Endothelial cell of umbilical vein (primary cell): ENCODE measurements around the gene FRY. TPM values are rescaled to one million over a fixed set of nuclear protein-coding genes. Genes with fewer than 3 reads are reported as not detected.

Experiments
- BruUV-seq: library from RNA; stranded (reverse); fragments of 400-500 nt; replicated peaks from 2 replicates; lab custom pipeline; 2021; lab: Mats Ljungman, UMichigan
- CTCF ChIA-PET: fragments of 300-600, 350-600 bp; sonication (Branson Sonifier 250); formaldehyde crosslinking; loops from one replicate; lab custom pipeline; 2021; ENCODE audit warnings: antibody characterized with exemption, inconsistent platforms; lab: Charles Lee
- POLR2A ChIA-PET: fragments of 300-600, 350-600 bp; sonication (Branson Sonifier 250); formaldehyde crosslinking; loops from one replicate; lab custom pipeline; 2021; ENCODE audit warnings: antibody characterized with exemption, inconsistent platforms; lab: Charles Lee
- DNase-seq: peaks from one replicate; pipeline ENCODE4 v3.0.0-alpha.2; 2011; ENCODE audit warnings: low read depth, low spot score
- FAIRE-seq: peaks from 2 replicates; lab custom pipeline; 2011; peaks lifted over from hg19 to GRCh38; lab: Jason Lieb, UNC
- H2AFZ ChIP-seq: 2 replicates; pipeline ENCODE4 v1.6.0; 2012; ENCODE audit warnings: low read depth, low read length, control low read depth, inconsistent platforms
- H3K27ac ChIP-seq: 2 replicates; pipeline ENCODE4 v1.5.1; 2011; ENCODE audit warnings: low read depth, mild to moderate bottlenecking, control low read depth, low read length, moderate library complexity; ENCODE audit not compliant: insufficient read depth
- H3K27me3 ChIP-seq, 2 experiments: 2 replicates each; pipeline versions ENCODE4 v1.6.0 to v1.6.1; 2011; ENCODE audit warnings: low read length in 2 of 2, mixed read lengths in 1 of 2; ENCODE audit not compliant: control insufficient read depth in 2 of 2, insufficient read depth in 2 of 2
- H3K36me3 ChIP-seq, 2 experiments: 2 replicates in 1 of 2; 3 replicates in 1 of 2; pipeline ENCODE4 v1.5.1; 2011; ENCODE audit warnings: low read length in 2 of 2, mild to moderate bottlenecking in 1 of 2, moderate library complexity in 1 of 2; ENCODE audit not compliant: control insufficient read depth in 2 of 2, insufficient read depth in 2 of 2; ENCODE audit errors: extremely low read depth in 1 of 2
- H3K4me1 ChIP-seq: 3 replicates; pipeline ENCODE4 v1.5.1; 2011; ENCODE audit warnings: mild to moderate bottlenecking, low read length; ENCODE audit not compliant: control insufficient read depth, insufficient read depth; ENCODE audit errors: extremely low read depth
- H3K4me2 ChIP-seq: 2 replicates; pipeline ENCODE4 v1.6.1; 2011; ENCODE audit warnings: low read length, control low read depth, mixed read lengths; ENCODE audit not compliant: insufficient read depth
- H3K4me3 ChIP-seq, 3 experiments: fragments of 200-600 bp in 1 of 3; sonication (generic), shearing (Covaris generic) in 1 of 3; replicated peaks in 1 of 3; 2 replicates each; pipeline ENCODE4 v1.5.1; 2011 to 2016; ENCODE audit warnings: control low read depth in 3 of 3, low read length in 3 of 3, mild to moderate bottlenecking in 2 of 3, inconsistent platforms in 1 of 3, low read depth in 1 of 3, moderate library complexity in 1 of 3; ENCODE audit not compliant: insufficient read depth in 1 of 3
- H3K79me2 ChIP-seq: 2 replicates; pipeline ENCODE4 v1.6.0; 2012; ENCODE audit warnings: low read length, inconsistent platforms; ENCODE audit not compliant: control insufficient read depth, insufficient read depth
- H3K9ac ChIP-seq: replicated peaks from 2 replicates; pipeline ENCODE3; 2011; ENCODE audit warnings: low read length, control low read depth; ENCODE audit not compliant: insufficient read depth; ENCODE audit errors: extremely low read depth
- H3K9me1 ChIP-seq: replicated peaks from 3 replicates; pipeline ENCODE4 v1.6.0; 2011; ENCODE audit warnings: mild to moderate bottlenecking, low read length; ENCODE audit not compliant: control insufficient read depth, insufficient read depth; ENCODE audit errors: extremely low read depth
- H3K9me3 ChIP-seq: replicated peaks from 2 replicates; pipeline ENCODE4 v1.5.1; 2012; ENCODE audit warnings: low read length, inconsistent platforms; ENCODE audit not compliant: control insufficient read depth, insufficient read depth
- H4K20me1 ChIP-seq: replicated peaks from 2 replicates; pipeline ENCODE3; 2011; ENCODE audit warnings: mild to moderate bottlenecking, low read length; ENCODE audit not compliant: control insufficient read depth, insufficient read depth; ENCODE audit errors: extremely low read depth
- EZH2 ChIP-seq: IDR thresholded peaks from 2 replicates; pipeline ENCODE4 v1.6.1; 2012; ENCODE audit warnings: borderline replicate concordance, low read depth, mild to moderate bottlenecking, moderate library complexity, low read length, inconsistent platforms; ENCODE audit not compliant: severe bottlenecking
- FOS ChIP-seq: IDR thresholded peaks from 2 replicates; pipeline ENCODE4 v1.6.1; 2011; ENCODE audit warnings: mild to moderate bottlenecking, low read length, moderate library complexity, borderline replicate concordance; ENCODE audit not compliant: insufficient read depth
- GATA2 ChIP-seq: IDR thresholded peaks from 2 replicates; pipeline ENCODE4 v1.7.0; 2011; ENCODE audit warnings: low read depth, mild to moderate bottlenecking, moderate library complexity, mixed read lengths, low read length; ENCODE audit not compliant: insufficient read length, insufficient read depth
- JUN ChIP-seq: IDR thresholded peaks from 2 replicates; pipeline ENCODE4 v1.6.1; 2011; ENCODE audit warnings: borderline replicate concordance, low read depth; ENCODE audit not compliant: insufficient read length, insufficient read depth
- MYC ChIP-seq: IDR thresholded peaks from one replicate; pipeline ENCODE4 v1.6.1; 2011; ENCODE audit warnings: mild to moderate bottlenecking, low read depth, low read length
- POLR2A ChIP-seq: IDR thresholded peaks from 2 replicates; pipeline ENCODE4 v1.6.1; 2012; ENCODE audit warnings: low read depth, mild to moderate bottlenecking, control low read depth, low read length
- POLR2AphosphoS5 ChIP-seq: IDR thresholded peaks from 2 replicates; pipeline ENCODE4 v1.6.1; 2012; ENCODE audit warnings: low read depth, mild to moderate bottlenecking, control low read depth, low read length, moderate library complexity; ENCODE audit not compliant: insufficient read depth
- dilution Hi-C: fragments of 300-500 bp; cut with MboI; formaldehyde crosslinking; loops from one replicate; pipeline ENCODE4 v1.15.0; 2019; ENCODE audit warnings: low sequenced_read_pairs; ENCODE audit not compliant: extremely low pct_ligation_motif_present
- intact Hi-C: fragments of 100-400 bp; cut with micrococcal nuclease; formaldehyde crosslinking; loops from one replicate; pipeline ENCODE4 v1.10.0; 2022
- polyA plus RNA-seq, 4 experiments: library from polyadenylated mRNA; depleted of rRNA in 3 of 4; stranded (reverse) in 3 of 4; unstranded in 1 of 4; fragments of >200 nt; gene quantifications; 2 replicates each; pipeline versions ENCODE4 v1.2.1 to v1.2.3, GENCODE V29; 2011 to 2012; ENCODE audit warnings: missing spikeins in 1 of 4
- total RNA-seq: library from RNA; stranded (reverse); gene quantifications from 2 replicates; pipeline ENCODE4 v1.2.3, GENCODE V29; 2021
- TF ChIP-seq, protein P1 (sequence below), 2 donors: IDR thresholded peaks; 1 replicate in 1 of 2; 2 replicates in 1 of 2; pipeline ENCODE4 v1.5.1; 2011; ENCODE audit warnings: low read length in 2 of 2, mild to moderate bottlenecking in 2 of 2, moderate library complexity in 2 of 2, control low read depth in 1 of 2, inconsistent platforms in 1 of 2, low read depth in 1 of 2; ENCODE audit not compliant: insufficient read depth in 1 of 2; ENCODE audit errors: extremely low read depth in 1 of 2
- TF ChIP-seq, protein P2 (sequence below): IDR thresholded peaks from 2 replicates; pipeline ENCODE4 v1.6.1; 2011; ENCODE audit not compliant: insufficient read depth, insufficient read length

The FRY gene
- total and polyA plus RNA-seq, 2 donors (not counting 3 experiments of a cell fraction or from before 2014, with no cell fraction given), result 57.3 to 75.8 TPM

DNA sequence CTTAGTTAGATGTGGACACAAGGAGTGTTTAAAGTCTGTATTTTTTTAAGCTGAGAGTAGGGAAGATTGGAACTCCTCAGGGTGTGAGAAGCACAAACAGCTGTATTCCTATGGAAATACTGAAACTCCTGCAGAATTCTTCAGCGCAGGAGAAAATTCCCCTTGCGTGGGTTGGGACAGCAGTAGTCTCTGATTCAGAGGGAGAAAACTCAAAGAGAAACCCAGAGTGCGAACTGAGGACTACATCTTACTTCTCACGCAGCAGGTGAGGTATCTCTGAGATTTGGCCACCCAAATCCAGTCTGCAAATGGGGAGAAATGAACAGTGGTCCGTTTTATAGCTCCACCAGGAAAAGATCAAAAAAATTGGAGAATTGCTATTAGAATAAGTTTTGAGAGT, 60.9 kb downstream of the FRY start:
- Histone ChIP-seq H3K27me3 (no peaks in the 10 kb centered on the region), H3K4me3 (no peak overlapping the region), H3K9ac (no peak overlapping the region), H3K9me3 (no peaks in the 10 kb centered on the region), H4K20me1 (no peaks in the 10 kb centered on the region), H3K27ac (no peak overlapping the region), H3K36me3 (no peaks in the 10 kb centered on the region), H3K4me1 (no peaks in the 10 kb centered on the region), H3K4me2 (no peak overlapping the region), H3K9me1 (no peaks in the 10 kb centered on the region), H3K79me2 (no peaks in the 10 kb centered on the region), H2AFZ (no peak overlapping the region)
- ChIA-PET POLR2A (no interaction called here), CTCF (no interaction called here)
- intact Hi-C loops (no loop called here), dilution Hi-C loops (no loop called here)
- BruUV-seq, result no TSS peak
- DNase-seq, result no peak
- no peak for TF ChIP-seq EZH2
- no peak for FAIRE-seq

DNA sequence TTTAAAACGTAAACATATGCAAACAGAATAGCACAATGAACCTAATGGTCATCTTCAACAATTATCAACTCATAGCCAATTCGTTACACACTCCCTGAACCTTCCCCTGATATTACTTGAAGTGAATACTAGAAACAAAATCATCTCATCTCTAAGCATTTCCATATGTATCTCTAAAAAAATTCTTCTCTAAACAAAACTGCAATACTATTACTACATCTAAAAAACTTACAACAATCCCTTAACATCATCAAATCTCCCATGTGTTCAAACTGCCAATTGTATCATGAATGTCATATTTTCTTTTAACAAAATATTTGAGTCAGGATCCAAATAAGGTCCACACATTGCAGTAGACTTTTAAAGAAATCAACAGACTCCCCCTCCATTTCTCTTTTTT, 61.4 kb downstream of the FRY start:
- CTCF ChIA-PET, result no interaction called here
- dilution Hi-C loops, result no loop called here

More for the DNA sequence above, 61.4 kb downstream of the FRY start:
- no peak overlapping the region for H3K4me2 ChIP-seq
- H3K9me3 ChIP-seq, result no peaks in the 10 kb centered on the region
- H3K4me1 ChIP-seq, result no peaks in the 10 kb centered on the region
- no peak overlapping the region for H3K9ac ChIP-seq
- no peak overlapping the region for H3K4me3 ChIP-seq
- H3K27ac ChIP-seq, result no peak overlapping the region
- H3K36me3 ChIP-seq, result no peaks in the 10 kb centered on the region
- H2AFZ ChIP-seq, result no peak overlapping the region
- no peaks in the 10 kb centered on the region for H3K79me2 ChIP-seq
- H3K27me3 ChIP-seq, result no peaks in the 10 kb centered on the region
- no peaks in the 10 kb centered on the region for H3K9me1 ChIP-seq
- no peak for TF ChIP-seq POLR2AphosphoS5
- TF ChIP-seq, protein P1, sequence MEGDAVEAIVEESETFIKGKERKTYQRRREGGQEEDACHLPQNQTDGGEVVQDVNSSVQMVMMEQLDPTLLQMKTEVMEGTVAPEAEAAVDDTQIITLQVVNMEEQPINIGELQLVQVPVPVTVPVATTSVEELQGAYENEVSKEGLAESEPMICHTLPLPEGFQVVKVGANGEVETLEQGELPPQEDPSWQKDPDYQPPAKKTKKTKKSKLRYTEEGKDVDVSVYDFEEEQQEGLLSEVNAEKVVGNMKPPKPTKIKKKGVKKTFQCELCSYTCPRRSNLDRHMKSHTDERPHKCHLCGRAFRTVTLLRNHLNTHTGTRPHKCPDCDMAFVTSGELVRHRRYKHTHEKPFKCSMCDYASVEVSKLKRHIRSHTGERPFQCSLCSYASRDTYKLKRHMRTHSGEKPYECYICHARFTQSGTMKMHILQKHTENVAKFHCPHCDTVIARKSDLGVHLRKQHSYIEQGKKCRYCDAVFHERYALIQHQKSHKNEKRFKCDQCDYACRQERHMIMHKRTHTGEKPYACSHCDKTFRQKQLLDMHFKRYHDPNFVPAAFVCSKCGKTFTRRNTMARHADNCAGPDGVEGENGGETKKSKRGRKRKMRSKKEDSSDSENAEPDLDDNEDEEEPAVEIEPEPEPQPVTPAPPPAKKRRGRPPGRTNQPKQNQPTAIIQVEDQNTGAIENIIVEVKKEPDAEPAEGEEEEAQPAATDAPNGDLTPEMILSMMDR (IDR thresholded peaks at IDR 0.05; ENCODE audit: extremely low read depth in 1 of 2, insufficient read depth in 1 of 2, low read depth in 1 of 2, low read length in 2 of 2), result no peak
- TF ChIP-seq JUN, result no peak
- TF ChIP-seq GATA2, result no peak
- TF ChIP-seq EZH2, result no peak
- TF ChIP-seq, protein P2, sequence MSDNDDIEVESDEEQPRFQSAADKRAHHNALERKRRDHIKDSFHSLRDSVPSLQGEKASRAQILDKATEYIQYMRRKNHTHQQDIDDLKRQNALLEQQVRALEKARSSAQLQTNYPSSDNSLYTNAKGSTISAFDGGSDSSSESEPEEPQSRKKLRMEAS, result no peak
- no peak for TF ChIP-seq POLR2A
- no peak for TF ChIP-seq FOS
- TF ChIP-seq MYC, result no peak
- no TSS peak for BruUV-seq
- FAIRE-seq (no peak), DNase-seq (no peak)
- intact Hi-C loops, result no loop called here
- POLR2A ChIA-PET, result no interaction called here
- H4K20me1 ChIP-seq, result no peaks in the 10 kb centered on the region
